GM12872 (cell line): ENCODE results near the gene NGEF.

Source experiments
- CTCF ChIP-seq: IDR thresholded peaks from 3 replicates; pipeline ENCODE4 v1.5.1; 2011; ENCODE audit warnings: low read depth, mild to moderate bottlenecking, low read length, moderate library complexity; ENCODE audit not compliant: insufficient read depth

NGEF gene

GRCh38 chr2:232884549-232885263 is 128.3 kb downstream of the NGEF start:
- no peak for TF ChIP-seq CTCF

GRCh38 chr2:232884001-232884421 is 129.0 kb downstream of the NGEF start:
- no peak for TF ChIP-seq CTCF

- no peak for TF ChIP-seq CTCF
Observed at GRCh38 chr2:232883116-232883721, 129.8 kb downstream of the NGEF start.

GRCh38 chr2:232882505-232883115 is 130.4 kb downstream of the NGEF start:
- no peak for TF ChIP-seq CTCF

- no peak for TF ChIP-seq CTCF
Observed at GRCh38 chr2:232882085-232882484, 131.0 kb downstream of the NGEF start.

- no peak for TF ChIP-seq CTCF
Observed at GRCh38 chr2:232880764-232881351, 132.2 kb downstream of the NGEF start.

GRCh38 chr2:232879618-232880494 is 133.2 kb downstream of the NGEF start:
- no peak for TF ChIP-seq CTCF
